HuH-7.5 (cell line): ENCODE results near the gene GNG3.
"Not testable (repeated sequence)": the region's sequence is repeated elsewhere in the genome, so short reads cannot be mapped to it uniquely, and the experiment has no call there.

Experiments
- DNase-seq: peaks from one replicate; pipeline ENCODE4 v3.0.0; 2011; ENCODE audit warnings: low spot score

Gene GNG3

DNA sequence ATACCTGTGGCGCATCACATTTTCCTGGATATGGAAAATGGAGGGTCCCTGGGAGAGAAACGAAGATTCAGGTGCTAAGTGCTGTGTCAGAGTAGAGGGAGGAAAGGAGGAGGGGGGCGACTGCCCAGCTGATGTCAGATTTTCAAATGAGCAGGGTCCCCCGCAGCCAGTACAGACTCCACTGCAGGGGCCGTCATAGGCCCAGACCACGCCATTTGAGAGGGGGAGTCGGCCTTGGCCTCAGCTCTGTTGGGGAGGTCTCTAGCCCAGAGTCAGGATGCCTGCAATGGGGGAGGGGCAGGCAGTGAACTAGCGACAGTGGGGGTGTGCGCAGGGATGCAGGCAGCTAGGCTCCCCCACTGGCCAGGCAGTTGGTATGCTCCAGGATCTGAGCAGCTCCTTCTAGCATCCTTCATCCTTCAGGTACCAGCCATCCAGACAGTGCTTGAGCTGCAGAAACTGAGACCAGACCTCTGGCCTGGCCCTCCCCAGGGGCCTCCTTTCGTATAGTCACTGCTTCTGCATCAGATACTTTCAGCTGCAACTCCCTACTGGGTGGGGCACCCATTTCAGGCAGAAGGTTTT lies at the start of gene GNG3, which contains the start of gene BSCL2:
GNG3 (plus strand) TSS at position 400 of the 585 bp plus-strand sequence. CDS start 620 bp downstream, outside the sequence.
BSCL2 (minus strand) TSS at position 148 of the 585 bp plus-strand sequence. CDS start 229 bp downstream, outside the sequence.
- no peak for DNase-seq

GRCh38 chr11:62664405-62665074 lies 42.9 kb upstream of the GNG3 start:
- DNase-seq = peak; percentile 73

GRCh38 chr11:62665075-62665598 lies 42.3 kb upstream of the GNG3 start, which contains the start of the genes C11orf98 and CSKMT:
TSS of gene C11orf98 (minus strand) at chr11:62665210. CDS start at chr11:62665169, 41 bp downstream.
TSS of gene CSKMT (plus strand) at chr11:62665312. CDS start at chr11:62665880, 568 bp downstream.
- DNase-seq = peak; percentile 95

- DNase-seq = no peak
Measured at GRCh38 chr11:62665599-62666258, 41.7 kb upstream of the GNG3 start.

DNA sequence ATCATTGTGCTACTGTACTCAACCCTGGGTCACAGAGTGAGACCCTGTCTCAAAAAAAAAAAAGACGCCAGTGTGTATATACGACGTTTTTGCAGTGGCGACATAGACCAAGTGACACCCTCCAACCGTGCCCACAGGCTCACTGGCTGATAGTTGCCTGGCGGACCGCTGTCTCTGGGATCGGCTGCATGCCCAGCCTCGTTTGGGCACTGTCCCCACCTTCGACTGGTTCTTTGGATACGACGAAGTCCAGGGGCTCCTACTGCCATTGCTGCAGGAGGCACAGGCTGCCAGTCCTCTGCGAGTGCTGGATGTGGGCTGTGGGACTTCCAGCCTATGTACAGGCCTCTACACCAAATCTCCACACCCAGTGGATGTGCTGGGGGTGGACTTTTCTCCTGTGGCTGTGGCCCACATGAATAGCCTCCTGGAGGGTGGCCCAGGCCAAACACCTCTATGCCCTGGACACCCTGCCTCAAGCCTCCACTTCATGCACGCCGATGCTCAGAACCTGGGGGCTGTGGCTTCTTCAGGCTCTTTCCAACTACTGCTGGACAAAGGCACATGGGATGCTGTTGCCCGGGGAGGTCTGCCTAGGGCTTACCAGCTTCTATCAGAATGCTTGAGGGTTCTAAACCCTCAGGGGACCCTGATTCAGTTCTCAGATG lies 41.1 kb upstream of the GNG3 start:
- no peak for DNase-seq

DNA sequence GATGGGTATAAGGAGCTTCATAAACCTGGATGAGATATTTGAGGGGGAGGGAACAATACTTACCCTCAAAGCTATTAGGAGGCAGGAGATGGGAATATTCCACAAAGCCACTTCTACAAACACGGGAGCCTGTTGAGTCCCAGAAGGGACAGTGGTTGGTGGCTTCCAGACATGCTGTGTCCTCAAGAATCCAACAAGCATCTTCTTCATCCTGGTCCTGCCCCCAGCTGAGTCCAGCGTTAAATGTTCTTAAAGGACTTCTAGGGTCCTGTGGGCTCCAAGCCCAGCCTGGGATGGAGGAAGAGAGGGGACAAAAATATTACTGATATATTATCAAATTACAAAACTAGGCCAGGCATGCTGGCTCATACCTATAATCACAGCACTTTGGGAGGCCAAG lies 40.0 kb upstream of the GNG3 start:
- no peak for DNase-seq

DNA sequence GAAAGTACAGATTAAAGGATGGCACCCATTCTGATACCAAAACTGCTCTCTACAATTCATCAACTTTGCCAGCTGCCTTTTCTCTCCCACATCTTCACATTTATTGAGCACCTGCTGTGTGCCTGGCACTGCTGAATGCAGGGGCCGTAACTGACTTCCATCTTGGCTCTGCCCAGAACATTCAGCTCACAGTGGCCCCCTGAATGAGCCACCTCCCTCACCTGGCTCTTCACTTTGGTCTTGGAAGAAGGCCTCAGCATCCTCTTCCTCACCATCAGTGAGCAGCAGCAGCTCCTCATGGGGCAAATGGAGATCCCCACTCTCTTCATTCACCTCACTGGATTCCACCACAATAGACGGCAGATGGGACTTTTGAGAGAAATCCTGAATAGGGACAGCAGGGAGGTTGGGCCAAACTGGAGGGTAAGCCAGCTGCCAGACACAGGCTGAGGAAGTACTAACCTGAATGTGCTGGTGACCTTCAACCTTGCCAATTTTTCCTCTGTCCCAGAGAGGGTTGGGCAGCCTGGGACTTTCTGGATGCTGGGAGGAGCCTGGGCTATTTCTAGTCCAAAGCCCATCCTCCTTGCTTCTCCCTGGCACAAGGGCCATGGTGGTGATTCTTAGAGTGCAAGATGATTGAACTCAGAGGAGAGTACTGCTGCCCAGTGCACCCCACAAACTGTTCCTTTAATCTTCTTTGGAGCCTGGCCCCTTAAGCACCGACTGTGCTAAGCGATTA lies 37.9 kb upstream of the GNG3 start:
- DNase-seq = no peak

GRCh38 chr11:62671236-62671607 lies 36.3 kb upstream of the GNG3 start:
- no peak for DNase-seq

DNA sequence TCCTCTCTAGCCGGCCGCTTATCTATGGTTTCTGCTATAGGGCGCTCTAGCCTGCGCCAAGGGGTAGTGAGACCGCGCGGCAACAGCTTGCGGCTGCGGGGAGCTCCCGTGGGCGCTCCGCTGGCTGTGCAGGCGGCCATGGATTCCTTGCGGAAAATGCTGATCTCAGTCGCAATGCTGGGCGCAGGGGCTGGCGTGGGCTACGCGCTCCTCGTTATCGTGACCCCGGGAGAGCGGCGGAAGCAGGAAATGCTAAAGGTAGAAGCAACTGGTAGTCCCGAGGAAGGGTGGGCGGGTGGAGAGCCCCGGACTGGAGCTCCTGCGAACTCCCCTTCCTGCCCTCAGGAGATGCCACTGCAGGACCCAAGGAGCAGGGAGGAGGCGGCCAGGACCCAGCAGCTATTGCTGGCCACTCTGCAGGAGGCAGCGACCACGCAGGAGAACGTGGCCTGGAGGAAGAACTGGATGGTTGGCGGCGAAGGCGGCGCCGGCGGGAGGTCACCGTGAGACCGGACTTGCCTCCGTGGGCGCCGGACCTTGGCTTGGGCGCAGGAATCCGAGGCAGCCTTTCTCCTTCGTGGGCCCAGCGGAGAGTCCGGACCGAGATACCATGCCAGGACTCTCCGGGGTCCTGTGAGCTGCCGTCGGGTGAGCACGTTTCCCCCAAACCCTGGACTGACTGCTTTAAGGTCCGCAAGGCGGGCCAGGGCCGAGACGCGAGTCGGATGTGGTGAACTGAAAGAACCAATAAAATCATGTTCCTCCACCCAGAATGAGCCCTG lies 35.7 kb upstream of the GNG3 start, which contains the start of the genes LBHD1 and UQCC3:
LBHD1 (minus strand) TSS at position 660 of the 782 bp plus-strand sequence. CDS start 2,236 bp downstream, outside the sequence.
UQCC3 (plus strand) TSS at position 66 of the 782 bp plus-strand sequence; CDS start at position 139, 73 bp downstream.
- peak; percentile 84 for DNase-seq

- no peak for DNase-seq
Measured at GRCh38 chr11:62673196-62673525, 34.3 kb upstream of the GNG3 start.

- not testable (repeated sequence) for DNase-seq
Measured at GRCh38 chr11:62675415-62675814, 32.1 kb upstream of the GNG3 start.

DNA sequence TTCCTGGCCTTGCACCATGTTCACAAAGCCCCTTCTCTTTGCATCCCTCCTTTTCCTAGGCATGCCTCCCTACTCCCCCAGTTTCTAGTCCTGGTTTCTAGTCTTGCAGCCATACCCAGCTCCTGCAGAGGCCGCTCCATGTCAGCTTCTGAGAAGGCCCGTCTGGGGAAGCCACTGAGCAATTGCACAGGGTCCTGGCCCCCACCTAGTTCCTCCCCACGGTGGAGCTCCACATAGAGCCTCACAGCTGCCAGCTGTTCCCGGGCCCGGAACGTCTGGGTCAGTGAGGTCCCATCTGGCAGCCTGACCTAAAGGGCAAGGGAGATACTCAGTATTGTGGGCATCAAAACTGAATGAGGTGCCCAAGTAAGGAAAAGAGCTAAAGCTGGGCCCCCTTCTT lies 30.8 kb upstream of the GNG3 start:
- no peak for DNase-seq

DNA sequence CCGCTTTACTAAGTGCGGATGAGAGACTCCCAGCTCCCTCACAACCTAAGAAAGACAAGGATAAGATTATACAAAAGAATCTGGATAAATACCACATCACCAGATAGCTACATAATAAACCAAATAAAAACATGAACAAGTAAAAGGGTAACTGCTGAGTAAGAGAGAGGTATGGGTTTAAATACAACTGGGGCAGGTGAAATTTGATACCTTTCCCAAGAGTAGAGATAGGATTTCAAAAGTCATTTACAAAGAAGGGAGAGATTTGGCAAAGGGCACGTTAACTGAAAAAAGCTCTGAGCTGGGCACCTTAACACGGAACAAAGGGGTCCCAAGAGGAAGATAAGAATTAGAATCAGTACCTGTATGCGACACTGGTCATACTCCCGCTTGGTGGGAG lies 30.3 kb upstream of the GNG3 start:
- DNase-seq = no peak

DNA sequence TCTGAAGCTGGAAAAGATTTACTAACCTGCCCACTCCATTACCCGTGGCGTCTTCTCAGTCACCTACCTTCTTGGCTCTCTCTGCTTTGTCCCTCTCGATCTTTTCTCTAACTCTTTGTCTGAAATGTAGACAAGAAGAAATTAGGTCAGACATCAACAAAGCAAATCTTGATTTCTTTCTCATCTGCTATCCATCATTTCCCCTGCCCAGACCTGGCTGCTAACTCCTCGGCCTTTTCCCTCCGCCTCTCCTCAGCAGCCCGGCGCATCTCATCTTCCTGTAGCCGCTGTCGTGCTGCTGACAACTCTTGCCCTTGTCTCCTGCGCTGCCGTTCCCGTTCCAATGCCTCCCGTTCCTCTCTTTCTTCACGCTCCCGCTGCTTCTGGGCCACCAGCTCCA lies 29.8 kb upstream of the GNG3 start:
- DNase-seq = no peak

- DNase-seq = no peak
Measured at GRCh38 chr11:62678433-62678769, 29.1 kb upstream of the GNG3 start.

DNA sequence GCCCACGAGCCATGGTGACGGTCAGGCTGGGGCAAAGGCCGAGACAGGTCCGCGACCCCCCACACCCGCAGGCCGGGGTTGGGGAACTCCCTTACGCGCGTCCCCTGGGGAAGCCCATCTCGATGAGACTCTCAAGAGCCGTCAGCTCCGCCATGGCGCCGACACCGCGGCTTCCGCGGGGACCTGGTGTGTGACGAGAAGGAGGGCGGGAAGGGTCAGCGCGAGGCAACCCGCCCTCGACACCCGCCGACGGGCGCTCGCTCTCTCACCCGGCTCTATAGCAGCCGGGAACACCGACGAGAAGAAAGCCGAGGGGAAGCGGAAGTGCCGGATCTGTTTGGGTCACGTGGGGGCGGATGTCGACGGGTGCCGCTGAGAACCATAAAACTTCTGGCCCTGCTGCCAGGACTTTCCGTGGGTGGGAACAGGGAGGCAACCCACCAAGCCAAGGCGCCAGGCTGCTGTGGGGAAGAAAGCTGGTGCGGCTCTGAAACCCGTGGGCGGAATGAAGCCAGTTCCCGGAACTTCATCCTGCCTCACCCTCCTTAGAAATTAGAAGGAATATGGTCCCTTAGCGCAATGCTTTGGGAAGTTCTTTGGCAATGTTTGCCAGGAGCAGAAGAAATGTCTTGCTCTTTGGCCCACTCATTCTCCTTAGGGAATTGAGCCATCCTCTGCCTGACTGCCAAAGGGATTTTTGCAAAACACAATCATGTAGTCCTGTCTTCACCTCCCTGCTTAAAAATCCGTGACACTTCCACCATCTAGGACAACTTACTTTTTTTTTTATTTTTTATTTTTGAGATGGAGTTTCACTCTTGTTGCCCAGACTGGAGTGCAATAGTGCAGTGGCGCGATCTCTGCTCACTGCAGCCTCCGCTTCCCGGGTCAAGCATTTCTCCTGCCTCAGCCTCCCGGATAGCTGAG lies 28.4 kb upstream of the GNG3 start, which contains the start of gene UBXN1:
UBXN1 (minus strand) TSS at position 304 of the 927 bp plus-strand sequence; CDS start at position 154, 150 bp downstream.
- DNase-seq = peak; percentile 94

DNA sequence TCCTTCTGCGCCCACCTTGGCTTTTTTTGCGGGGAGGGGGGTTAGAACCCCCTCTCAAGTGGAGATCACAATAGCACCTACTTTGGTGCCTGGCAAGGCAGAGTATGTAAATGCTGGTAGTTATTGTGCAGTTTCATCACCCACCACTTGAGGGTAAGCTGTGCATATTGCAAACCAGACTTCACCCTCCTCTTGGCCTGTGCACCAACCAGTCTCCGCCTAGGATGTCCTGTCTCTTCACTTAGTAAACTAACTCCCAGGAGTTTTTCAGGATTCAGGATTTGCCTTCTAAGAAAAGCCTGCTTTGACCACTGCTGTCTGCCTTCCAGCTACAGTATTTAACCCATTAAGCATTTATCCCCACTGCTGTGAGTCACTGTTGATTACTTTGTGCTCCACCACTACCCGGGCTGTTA lies 26.6 kb upstream of the GNG3 start:
- DNase-seq = peak; percentile 80

DNA sequence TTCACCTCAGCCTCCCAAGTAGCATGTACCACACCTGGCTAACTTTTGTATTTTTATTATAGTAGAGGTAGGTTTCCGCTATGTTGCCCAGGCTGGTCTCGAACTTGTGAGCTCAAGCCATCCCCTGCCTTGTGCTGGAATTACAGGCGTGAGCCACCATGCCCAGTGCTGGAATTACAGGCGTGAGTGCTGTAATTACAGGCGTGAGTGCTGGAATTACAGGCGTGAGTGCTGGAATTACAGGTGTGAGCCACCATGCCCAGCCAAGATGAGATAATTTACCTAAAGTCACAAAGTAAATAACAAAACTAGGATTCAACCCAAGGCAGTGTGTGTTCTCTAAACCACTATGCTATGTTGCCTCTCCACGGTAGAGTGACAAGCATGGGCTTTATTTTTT lies 25.0 kb upstream of the GNG3 start:
- no peak for DNase-seq
